ENCODE data around the gene SPACA7. TPM values are rescaled to one million over a fixed set of nuclear protein-coding genes. Genes with fewer than 3 reads are reported as not detected.

The SPACA7 gene
- polyA plus RNA-seq, 1 experiment, result not detected

DNA sequence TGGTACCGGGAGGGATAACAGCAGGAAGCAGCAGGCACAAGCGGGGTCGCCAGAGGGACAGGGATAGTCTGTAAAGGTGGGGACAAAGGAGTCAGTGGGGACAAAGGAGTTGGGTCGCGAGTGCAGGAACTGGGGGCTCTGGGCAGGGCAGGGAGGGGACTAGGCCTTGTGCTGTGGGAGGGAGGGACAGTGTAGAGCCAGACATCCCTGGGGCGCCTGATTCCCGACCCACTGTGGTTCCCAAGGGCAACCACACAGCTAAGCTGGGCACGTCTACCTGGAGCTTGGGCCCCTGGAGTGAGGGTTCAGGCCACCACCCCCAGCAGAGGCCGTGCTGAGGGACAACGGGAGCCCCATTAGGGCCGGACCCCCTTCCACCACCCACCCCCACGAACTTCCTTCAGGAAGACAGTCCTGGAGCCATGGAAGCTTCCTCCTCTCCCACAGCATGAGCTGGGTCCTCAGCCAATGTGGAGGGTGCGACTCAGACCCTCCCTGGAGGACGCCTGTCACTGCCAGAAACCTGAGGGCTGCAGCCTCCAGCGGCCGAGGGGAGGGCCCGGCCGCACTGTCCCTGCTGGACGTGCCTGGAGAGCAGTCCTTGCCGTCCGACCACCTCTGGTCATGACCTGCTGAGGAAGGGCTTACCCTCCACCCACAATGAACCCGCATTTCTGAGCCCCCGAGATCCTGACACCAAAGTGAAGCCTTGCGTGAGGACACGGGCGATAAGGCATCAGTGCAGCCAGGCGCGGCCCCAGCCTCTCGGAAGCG is 77.9 kb downstream of the SPACA7 start:
- H3K36me3 ChIP-seq (ENCODE audit: control insufficient read depth, insufficient read depth, low read length), result no peaks in the 10 kb centered on the region
- TF ChIP-seq, protein P1, sequence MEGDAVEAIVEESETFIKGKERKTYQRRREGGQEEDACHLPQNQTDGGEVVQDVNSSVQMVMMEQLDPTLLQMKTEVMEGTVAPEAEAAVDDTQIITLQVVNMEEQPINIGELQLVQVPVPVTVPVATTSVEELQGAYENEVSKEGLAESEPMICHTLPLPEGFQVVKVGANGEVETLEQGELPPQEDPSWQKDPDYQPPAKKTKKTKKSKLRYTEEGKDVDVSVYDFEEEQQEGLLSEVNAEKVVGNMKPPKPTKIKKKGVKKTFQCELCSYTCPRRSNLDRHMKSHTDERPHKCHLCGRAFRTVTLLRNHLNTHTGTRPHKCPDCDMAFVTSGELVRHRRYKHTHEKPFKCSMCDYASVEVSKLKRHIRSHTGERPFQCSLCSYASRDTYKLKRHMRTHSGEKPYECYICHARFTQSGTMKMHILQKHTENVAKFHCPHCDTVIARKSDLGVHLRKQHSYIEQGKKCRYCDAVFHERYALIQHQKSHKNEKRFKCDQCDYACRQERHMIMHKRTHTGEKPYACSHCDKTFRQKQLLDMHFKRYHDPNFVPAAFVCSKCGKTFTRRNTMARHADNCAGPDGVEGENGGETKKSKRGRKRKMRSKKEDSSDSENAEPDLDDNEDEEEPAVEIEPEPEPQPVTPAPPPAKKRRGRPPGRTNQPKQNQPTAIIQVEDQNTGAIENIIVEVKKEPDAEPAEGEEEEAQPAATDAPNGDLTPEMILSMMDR (IDR thresholded peaks at IDR 0.05; ENCODE audit: insufficient read depth, low read depth, low read length), result no peak
- no peaks in the 10 kb centered on the region for H3K27me3 ChIP-seq (ENCODE audit: control insufficient read depth, insufficient read depth, low read length)
- ChIA-PET POLR2A (no interaction called here), CTCF (interaction anchor here (1.5 kb wide), 1 partner anchor 10 kb away, joined by 4 read pairs; no protein-coding TSS in a partner anchor)
- H3K4me3 ChIP-seq (ENCODE audit: low read depth, low read length), result no peak overlapping the region
- no peak for DNase-seq (ENCODE audit: low read depth)

DNA sequence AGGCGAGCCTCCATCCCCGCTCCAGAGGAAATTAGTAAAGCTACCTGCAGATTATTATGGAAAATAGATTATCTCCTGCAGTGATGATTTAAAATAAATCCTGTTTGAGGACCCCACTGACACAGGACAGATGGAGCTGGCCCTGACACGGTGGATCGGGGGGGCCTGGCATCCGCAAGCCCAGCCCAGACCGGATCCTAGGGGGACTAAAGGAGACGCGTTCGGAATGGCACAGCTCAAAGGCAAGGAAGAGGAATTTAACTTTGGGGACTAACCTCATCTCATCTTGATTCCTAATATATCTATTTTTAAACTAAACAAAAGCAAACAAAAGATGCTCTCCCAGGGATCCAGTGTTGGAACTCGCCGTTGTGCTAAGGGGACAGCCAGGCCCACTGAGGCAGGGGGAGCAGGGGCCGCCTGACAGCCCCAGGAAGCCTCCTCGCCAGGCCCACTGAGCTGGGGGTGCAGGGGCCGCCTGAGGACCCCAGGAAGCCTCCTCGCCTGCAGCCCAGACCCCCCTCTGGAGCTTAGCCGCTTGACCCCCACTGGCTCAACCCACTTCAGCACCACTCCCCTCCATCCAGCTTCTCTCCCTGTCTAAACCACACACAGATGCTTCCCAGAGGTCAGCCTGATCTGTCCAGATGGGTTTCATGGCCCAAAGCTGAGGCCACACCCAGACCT is 78.6 kb downstream of the SPACA7 start:
- no peak for DNase-seq (ENCODE audit: low read depth)
- ChIA-PET CTCF (interaction anchor here (1.3 to 1.5 kb wide), 2 partner anchors 11 to 152 kb away, joined by 4 to 6 read pairs; no protein-coding TSS in a partner anchor), POLR2A (no interaction called here)
- Histone ChIP-seq H3K36me3 (ENCODE audit: control insufficient read depth, insufficient read depth, low read length) (no peaks in the 10 kb centered on the region), H3K27me3 (ENCODE audit: control insufficient read depth, insufficient read depth, low read length) (no peaks in the 10 kb centered on the region), H3K4me3 (ENCODE audit: low read depth, low read length) (no peak overlapping the region)
- TF ChIP-seq, protein P1 (IDR thresholded peaks at IDR 0.05; ENCODE audit: insufficient read depth, low read depth, low read length), result no peak

GRCh38 chr13:112455476-112456059 is 79.4 kb downstream of the SPACA7 start:
- Histone ChIP-seq H3K36me3 (ENCODE audit: control insufficient read depth, insufficient read depth, low read length) (no peaks in the 10 kb centered on the region), H3K27me3 (ENCODE audit: control insufficient read depth, insufficient read depth, low read length) (no peaks in the 10 kb centered on the region), H3K4me3 (ENCODE audit: low read depth, low read length) (no peak overlapping the region)
- TF ChIP-seq, protein P1 (IDR thresholded peaks at IDR 0.05; ENCODE audit: insufficient read depth, low read depth, low read length), result no peak
- POLR2A ChIA-PET, result no interaction called here
- no peak for DNase-seq (ENCODE audit: low read depth)
- CTCF ChIA-PET, result interaction anchor here (1.3 to 1.5 kb wide), 2 partner anchors 11 to 151 kb away, joined by 4 to 6 read pairs; no protein-coding TSS in a partner anchor

- CTCF ChIA-PET, result interaction anchor here (1.3 kb wide), 1 partner anchor 150 kb away, joined by 6 read pairs; no protein-coding TSS in a partner anchor
- no peaks in the 10 kb centered on the region for H3K36me3 ChIP-seq (ENCODE audit: control insufficient read depth, insufficient read depth, low read length)
- no peak for DNase-seq (ENCODE audit: low read depth)
- H3K4me3 ChIP-seq (ENCODE audit: low read depth, low read length), result no peak overlapping the region
- POLR2A ChIA-PET, result no interaction called here
- TF ChIP-seq, protein P1 (IDR thresholded peaks at IDR 0.05; ENCODE audit: insufficient read depth, low read depth, low read length), result no peak
- no peaks in the 10 kb centered on the region for H3K27me3 ChIP-seq (ENCODE audit: control insufficient read depth, insufficient read depth, low read length)
Observed at GRCh38 chr13:112456138-112457056, 80.2 kb downstream of the SPACA7 start.

All from BJ (cell line).